ENCODE data around the gene MISP. TPM values are rescaled to one million over a fixed set of nuclear protein-coding genes. Genes with fewer than 3 reads are reported as not detected.
"Not testable (repeated sequence)": the region's sequence is repeated elsewhere in the genome, so short reads cannot be mapped to it uniquely, and the experiment has no call there.

The MISP gene
- total and polyA plus RNA-seq, 4 donors = 0.40 to 0.66 (median 0.42) TPM

GRCh38 chr19:734716-735115, 16.2 kb upstream of the MISP start:
- Histone ChIP-seq H3K4me1 (ENCODE audit: control insufficient read depth, insufficient read depth, low read length) (peaks cover 3% of the 10 kb centered on the region), H3K9me3 (ENCODE audit: control insufficient read depth, insufficient read depth, low read length) (no peaks in the 10 kb centered on the region), H3K27me3 (ENCODE audit: control insufficient read depth, insufficient read depth, low read length) (no peaks in the 10 kb centered on the region), H3K36me3 (ENCODE audit: control insufficient read depth, insufficient read depth, low read length) (peaks cover 94% of the 10 kb centered on the region), H3K4me3 (ENCODE audit: low read depth, low read length) (no peak overlapping the region), H3K27ac (ENCODE audit: low read depth, low read length) (no peak overlapping the region)
- no peak for DNase-seq (ENCODE audit: low read depth in 4 of 6, low spot score in 6 of 6)
- WGBS (ENCODE audit: insufficient coverage) = 97% methylated on average over 3 of the region's 13 CpGs

GRCh38 chr19:736125-736524, 14.8 kb upstream of the MISP start:
- WGBS (ENCODE audit: insufficient coverage) = 90% methylated on average over 32 of the region's 32 CpGs
- Histone ChIP-seq H3K27ac (ENCODE audit: low read depth, low read length) (no peak overlapping the region), H3K27me3 (ENCODE audit: control insufficient read depth, insufficient read depth, low read length) (no peaks in the 10 kb centered on the region)

GRCh38 chr19:737591-738093, 13.3 kb upstream of the MISP start:
- Histone ChIP-seq H3K36me3 (ENCODE audit: control insufficient read depth, insufficient read depth, low read length) (peaks cover 89% of the 10 kb centered on the region), H3K27ac (ENCODE audit: low read depth, low read length) (no peak overlapping the region), H3K9me3 (ENCODE audit: control insufficient read depth, insufficient read depth, low read length) (no peaks in the 10 kb centered on the region), H3K27me3 (ENCODE audit: control insufficient read depth, insufficient read depth, low read length) (no peaks in the 10 kb centered on the region), H3K4me3 (ENCODE audit: low read depth, low read length) (no peak overlapping the region), H3K4me1 (ENCODE audit: control insufficient read depth, insufficient read depth, low read length) (peaks cover 3% of the 10 kb centered on the region)
- peak in 1 of 6 donors; percentile 37 for DNase-seq (ENCODE audit: low read depth in 4 of 6, low spot score in 6 of 6)
- 39% methylated on average over 22 of the region's 22 CpGs for WGBS (ENCODE audit: insufficient coverage)

More at GRCh38 chr19:736125-736524, 14.8 kb upstream of the MISP start:
- DNase-seq (ENCODE audit: low read depth in 4 of 6, low spot score in 6 of 6) = no peak
- no peak overlapping the region for H3K4me3 ChIP-seq (ENCODE audit: low read depth, low read length)
- H3K36me3 ChIP-seq (ENCODE audit: control insufficient read depth, insufficient read depth, low read length) = peaks cover 94% of the 10 kb centered on the region
- no peaks in the 10 kb centered on the region for H3K9me3 ChIP-seq (ENCODE audit: control insufficient read depth, insufficient read depth, low read length)
- H3K4me1 ChIP-seq (ENCODE audit: control insufficient read depth, insufficient read depth, low read length) = peaks cover 3% of the 10 kb centered on the region

GRCh38 chr19:738509-739128, 12.3 kb upstream of the MISP start:
- peaks cover 11% of the 10 kb centered on the region for H3K4me1 ChIP-seq (ENCODE audit: control insufficient read depth, insufficient read depth, low read length)
- no peak for DNase-seq (ENCODE audit: low read depth in 4 of 6, low spot score in 6 of 6)
- no peaks in the 10 kb centered on the region for H3K27me3 ChIP-seq (ENCODE audit: control insufficient read depth, insufficient read depth, low read length)
- no peaks in the 10 kb centered on the region for H3K9me3 ChIP-seq (ENCODE audit: control insufficient read depth, insufficient read depth, low read length)
- no peak overlapping the region for H3K4me3 ChIP-seq (ENCODE audit: low read depth, low read length)
- WGBS (ENCODE audit: insufficient coverage) = 93% methylated on average over 23 of the region's 23 CpGs
- H3K27ac ChIP-seq (ENCODE audit: low read depth, low read length) = no peak overlapping the region
- H3K36me3 ChIP-seq (ENCODE audit: control insufficient read depth, insufficient read depth, low read length) = peaks cover 89% of the 10 kb centered on the region

GRCh38 chr19:739998-740715, 10.8 kb upstream of the MISP start:
- Histone ChIP-seq H3K4me3 (ENCODE audit: low read depth, low read length) (no peak overlapping the region), H3K36me3 (ENCODE audit: control insufficient read depth, insufficient read depth, low read length) (peaks cover 74% of the 10 kb centered on the region), H3K27me3 (ENCODE audit: control insufficient read depth, insufficient read depth, low read length) (no peaks in the 10 kb centered on the region), H3K9me3 (ENCODE audit: control insufficient read depth, insufficient read depth, low read length) (no peaks in the 10 kb centered on the region), H3K4me1 (ENCODE audit: control insufficient read depth, insufficient read depth, low read length) (peaks cover 9% of the 10 kb centered on the region), H3K27ac (ENCODE audit: low read depth, low read length) (no peak overlapping the region)
- no peak for DNase-seq (ENCODE audit: low read depth in 4 of 6, low spot score in 6 of 6)
- WGBS (ENCODE audit: insufficient coverage) = 76% methylated on average over 36 of the region's 36 CpGs

GRCh38 chr19:740816-741505, 10.0 kb upstream of the MISP start:
- H3K27me3 ChIP-seq (ENCODE audit: control insufficient read depth, insufficient read depth, low read length); H3K4me3 ChIP-seq (ENCODE audit: low read depth, low read length); H3K4me1 ChIP-seq (ENCODE audit: control insufficient read depth, insufficient read depth, low read length); H3K9me3 ChIP-seq (ENCODE audit: control insufficient read depth, insufficient read depth, low read length); DNase-seq (ENCODE audit: low read depth in 4 of 6, low spot score in 6 of 6); H3K27ac ChIP-seq (ENCODE audit: low read depth, low read length): not testable (repeated sequence)
- peaks cover 70% of the 10 kb centered on the region for H3K36me3 ChIP-seq (ENCODE audit: control insufficient read depth, insufficient read depth, low read length)
- 80% methylated on average over 11 of the region's 16 CpGs for WGBS (ENCODE audit: insufficient coverage)

- Histone ChIP-seq H3K4me3 (ENCODE audit: low read depth, low read length) (no peak overlapping the region), H3K27ac (ENCODE audit: low read depth, low read length) (no peak overlapping the region), H3K36me3 (ENCODE audit: control insufficient read depth, insufficient read depth, low read length) (peaks cover 70% of the 10 kb centered on the region), H3K9me3 (ENCODE audit: control insufficient read depth, insufficient read depth, low read length) (no peaks in the 10 kb centered on the region), H3K4me1 (ENCODE audit: control insufficient read depth, insufficient read depth, low read length) (peaks cover 9% of the 10 kb centered on the region), H3K27me3 (ENCODE audit: control insufficient read depth, insufficient read depth, low read length) (no peaks in the 10 kb centered on the region)
- 73% methylated on average over 17 of the region's 19 CpGs for WGBS (ENCODE audit: insufficient coverage)
- DNase-seq (ENCODE audit: low read depth in 4 of 6, low spot score in 6 of 6) = no peak
Measured at GRCh38 chr19:741506-742131, 9.3 kb upstream of the MISP start.

GRCh38 chr19:742540-743075, 8.3 kb upstream of the MISP start:
- Histone ChIP-seq H3K4me3 (ENCODE audit: low read depth, low read length) (no peak overlapping the region), H3K9me3 (ENCODE audit: control insufficient read depth, insufficient read depth, low read length) (no peaks in the 10 kb centered on the region), H3K4me1 (ENCODE audit: control insufficient read depth, insufficient read depth, low read length) (peaks cover 9% of the 10 kb centered on the region), H3K36me3 (ENCODE audit: control insufficient read depth, insufficient read depth, low read length) (peaks cover 70% of the 10 kb centered on the region), H3K27me3 (ENCODE audit: control insufficient read depth, insufficient read depth, low read length) (no peaks in the 10 kb centered on the region), H3K27ac (ENCODE audit: low read depth, low read length) (peak overlapping the region; percentile 10)
- 89% methylated on average over 23 of the region's 24 CpGs for WGBS (ENCODE audit: insufficient coverage)
- DNase-seq (ENCODE audit: low read depth in 4 of 6, low spot score in 6 of 6) = no peak

- H3K4me3 ChIP-seq (ENCODE audit: low read depth, low read length) = no peak overlapping the region
- DNase-seq (ENCODE audit: low read depth in 4 of 6, low spot score in 6 of 6) = peak in 1 of 6 donors; percentile 74
- WGBS (ENCODE audit: insufficient coverage) = 63% methylated on average over 9 of the region's 13 CpGs
- peaks cover 3% of the 10 kb centered on the region for H3K9me3 ChIP-seq (ENCODE audit: control insufficient read depth, insufficient read depth, low read length)
- peak overlapping the region; percentile 10 for H3K27ac ChIP-seq (ENCODE audit: low read depth, low read length)
- H3K36me3 ChIP-seq (ENCODE audit: control insufficient read depth, insufficient read depth, low read length) = peaks cover 73% of the 10 kb centered on the region
- H3K27me3 ChIP-seq (ENCODE audit: control insufficient read depth, insufficient read depth, low read length) = no peaks in the 10 kb centered on the region
- H3K4me1 ChIP-seq (ENCODE audit: control insufficient read depth, insufficient read depth, low read length) = peaks cover 9% of the 10 kb centered on the region
Measured at GRCh38 chr19:743168-743687, 7.7 kb upstream of the MISP start.

All from spinal cord (tissue), 10 donors.